Measurements from ENCODE around the gene GJD4. TPM values are rescaled to one million over a fixed set of nuclear protein-coding genes. Genes with fewer than 3 reads are reported as not detected.

The GJD4 gene
- total RNA-seq, 1 experiment from 2014 or later, result not detected

GRCh38 chr10:35650894-35651293 lies 45.8 kb downstream of the GJD4 start (continued):
- TF ChIP-seq REST (IDR thresholded peaks at IDR 0.05; ENCODE audit: low read depth), result no peak
- no peak for TF ChIP-seq ELF1 (IDR thresholded peaks at IDR 0.05; ENCODE audit: borderline replicate concordance, low read depth)
- no peak for TF ChIP-seq SIN3A (IDR thresholded peaks at IDR 0.05; ENCODE audit: low read depth)
- no peak for TF ChIP-seq ZBTB33 (IDR thresholded peaks at IDR 0.05; ENCODE audit: extremely low read depth, insufficient replicate concordance, low read length)

GRCh38 chr10:35652824-35653223 lies 47.7 kb downstream of the GJD4 start:
- Histone ChIP-seq H3K27ac (ENCODE audit: low read depth, low read length) (no peak overlapping the region), H3K9me3 (ENCODE audit: control insufficient read depth in 1 of 2, insufficient read depth in 1 of 2, low read depth in 1 of 2, low read length in 2 of 2) (no peaks in the 10 kb centered on the region), H3K4me3 (replicated peaks in 1 of 2; ENCODE audit: low read depth in 1 of 2, low read length in 2 of 2) (no peak overlapping the region), H3K4me2 (ENCODE audit: low read length) (no peak overlapping the region), H3K4me1 (ENCODE audit: control insufficient read depth in 1 of 2, insufficient read depth in 2 of 2, low read length in 2 of 2) (no peaks in the 10 kb centered on the region), H3K9me2 (ENCODE audit: insufficient read depth) (no peaks in the 10 kb centered on the region), H3K79me2 (ENCODE audit: insufficient read depth, low read length) (no peaks in the 10 kb centered on the region), H3K36me3 (ENCODE audit: control insufficient read depth in 1 of 2, insufficient read depth in 2 of 2, low read length in 2 of 2) (no peaks in the 10 kb centered on the region), H3K27me3 (ENCODE audit: insufficient read depth, low read length) (peaks cover 15% of the 10 kb centered on the region), H2AFZ (ENCODE audit: low read depth, low read length, poor library complexity, severe bottlenecking) (no peak overlapping the region), H3K9ac (ENCODE audit: low read length) (no peak overlapping the region), H4K20me1 (ENCODE audit: insufficient read depth) (no peaks in the 10 kb centered on the region)
- POLR2A ChIA-PET, result no interaction called here
- intact Hi-C loops (cut with micrococcal nuclease), result no loop called here
- no peak for ATAC-seq
- CTCF ChIA-PET, result no interaction called here
- no TSS peak for BruUV-seq (replicated peaks)
- no peak for DNase-seq (ENCODE audit: low read depth, low spot score)
- RAD21 ChIA-PET (ENCODE audit: low non-redundant PET in 1 of 2, low total read pairs in 2 of 2, uncharacterized antibody in 2 of 2, unreplicated experiment in 2 of 2), result no interaction called here
- TF ChIP-seq CBX3 (IDR thresholded peaks at IDR 0.05; ENCODE audit: low read depth), result no peak
- TF ChIP-seq SP1 (IDR thresholded peaks at IDR 0.05; ENCODE audit: low read depth), result no peak
- no peak for TF ChIP-seq REST (IDR thresholded peaks at IDR 0.05; ENCODE audit: low read depth)
- TF ChIP-seq POLR2A (IDR thresholded peaks at IDR 0.05; ENCODE audit: borderline replicate concordance, extremely low read depth, insufficient read depth, insufficient read length), result no peak
- no peak for TF ChIP-seq FOSL1 (IDR thresholded peaks at IDR 0.05; ENCODE audit: low read depth)
- TF ChIP-seq CTCF (IDR thresholded peaks at IDR 0.05 in 2 of 3, conservative IDR thresholded peaks at IDR 0.05 in 1 of 3; ENCODE audit: borderline replicate concordance in 1 of 3, insufficient read depth in 1 of 3, low read depth in 2 of 3, low read length in 2 of 3), result no peak
- TF ChIP-seq YY1 (IDR thresholded peaks at IDR 0.05; ENCODE audit: extremely low read depth, insufficient replicate concordance, low read depth, low read length), result no peak
- no peak for TF ChIP-seq CEBPB (IDR thresholded peaks at IDR 0.05; ENCODE audit: low read depth)
- TF ChIP-seq ATF3 (IDR thresholded peaks at IDR 0.05), result no peak
- no peak for TF ChIP-seq SIN3A (IDR thresholded peaks at IDR 0.05; ENCODE audit: low read depth)
- no peak for TF ChIP-seq MAX (IDR thresholded peaks at IDR 0.05)
